ENCODE measurements around the gene FH. TPM values are rescaled to one million over a fixed set of nuclear protein-coding genes. Genes with fewer than 3 reads are reported as not detected.

Gene FH
- 10 to 100 TPM; 95.9 to 98.2 TPM for total RNA-seq

GRCh38 chr1:241519308-241520079 is at the start of gene FH:
FH (minus strand) TSS chr1:241519755; CDS start chr1:241519722, 33 bp downstream.
- ChIA-PET POLR2A (interaction anchor here (0.6 kb wide), 1 partner anchor 120 kb away, joined by 3 read pairs; no protein-coding TSS in a partner anchor), CTCF (interaction anchor here (1.0 to 1.7 kb wide), 2 partner anchors 108 to 1736 kb away, joined by 3 read pairs; partner anchors contain the start of genes CEP170 and SDCCAG8)

DNA sequence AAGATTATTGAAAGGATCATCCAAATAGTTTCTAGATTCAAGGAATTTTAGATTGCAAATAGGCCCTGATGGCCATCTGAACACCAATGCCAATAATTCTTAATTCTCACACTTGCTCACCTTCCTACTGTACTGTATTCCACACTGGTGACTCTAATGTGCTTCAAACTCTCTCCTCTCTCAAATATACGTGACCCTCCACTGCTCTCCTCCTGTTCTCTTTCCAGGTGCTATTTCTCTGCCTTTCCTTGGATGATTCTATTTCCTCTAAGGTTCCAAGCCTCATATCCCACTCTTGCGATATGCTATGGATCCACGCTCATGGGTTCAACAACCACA is 41.3 kb upstream of the FH start:
- CTCF ChIA-PET, result interaction anchor here (1.2 kb wide), 1 partner anchor 13 kb away, joined by 3 read pairs; no protein-coding TSS in a partner anchor
- POLR2A ChIA-PET, result no interaction called here

DNA sequence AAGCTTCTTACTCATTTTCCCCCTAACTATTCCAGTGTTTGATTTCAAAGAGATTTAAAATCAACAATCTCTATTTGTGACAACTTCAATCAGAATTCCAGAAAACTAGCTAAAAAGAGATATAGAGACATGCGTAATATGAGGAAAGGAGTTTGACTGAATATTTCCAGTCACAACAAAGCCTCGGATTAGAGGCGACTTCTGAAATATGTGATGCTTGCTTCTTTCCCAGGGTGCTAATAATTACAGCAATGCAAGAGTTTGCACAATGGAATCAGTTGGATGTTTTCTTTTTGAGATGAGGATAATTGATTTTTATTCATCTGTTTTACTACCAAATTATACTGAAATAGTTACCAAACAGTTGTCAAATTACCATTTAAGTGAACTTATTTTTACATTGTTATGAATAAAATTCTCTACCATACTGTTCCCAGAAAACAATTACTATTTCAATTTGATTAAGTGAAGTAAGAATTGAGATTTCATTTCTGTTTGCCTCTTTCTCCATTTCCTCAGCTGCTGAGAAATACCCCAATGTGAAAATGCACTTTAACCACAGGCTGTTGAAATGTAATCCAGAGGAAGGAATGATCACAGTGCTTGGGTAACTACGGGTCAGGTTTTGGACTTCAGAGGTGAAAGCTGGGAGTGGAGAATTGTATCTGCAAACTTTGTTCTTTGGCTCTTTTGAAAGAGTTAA is 40.7 kb upstream of the FH start:
- ChIA-PET CTCF (interaction anchor here (1.2 kb wide), 1 partner anchor 14 kb away, joined by 3 read pairs; no protein-coding TSS in a partner anchor), POLR2A (no interaction called here)

- POLR2A ChIA-PET, result no interaction called here
- CTCF ChIA-PET, result no interaction called here
Measured at GRCh38 chr1:241557551-241558193, 38.1 kb upstream of the FH start.

- CTCF ChIA-PET, result no interaction called here
- POLR2A ChIA-PET, result no interaction called here
Measured at GRCh38 chr1:241557031-241557430, 37.5 kb upstream of the FH start.

DNA sequence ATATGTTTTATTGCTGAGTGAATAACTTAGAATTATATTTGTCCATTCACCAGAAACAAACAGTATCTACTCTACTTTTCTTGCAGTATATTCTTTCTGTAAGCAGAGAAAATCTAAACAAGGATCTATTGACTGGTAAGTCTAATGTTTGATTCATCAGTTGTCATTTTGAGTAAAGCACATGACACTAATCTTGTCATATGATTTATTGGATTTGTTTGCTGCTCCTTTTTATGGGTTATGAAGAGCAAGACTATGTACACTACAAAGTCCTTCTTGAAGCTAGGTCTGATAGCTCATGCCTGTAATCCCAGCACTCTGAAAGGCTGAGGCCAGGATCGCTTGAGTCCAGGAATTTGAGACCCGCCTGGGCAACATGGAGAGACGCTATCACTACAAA is 36.0 kb upstream of the FH start:
- ChIA-PET CTCF (interaction anchor here (1.0 kb wide), 1 partner anchor 43 kb away, joined by 3 read pairs; no protein-coding TSS in a partner anchor), POLR2A (no interaction called here)

DNA sequence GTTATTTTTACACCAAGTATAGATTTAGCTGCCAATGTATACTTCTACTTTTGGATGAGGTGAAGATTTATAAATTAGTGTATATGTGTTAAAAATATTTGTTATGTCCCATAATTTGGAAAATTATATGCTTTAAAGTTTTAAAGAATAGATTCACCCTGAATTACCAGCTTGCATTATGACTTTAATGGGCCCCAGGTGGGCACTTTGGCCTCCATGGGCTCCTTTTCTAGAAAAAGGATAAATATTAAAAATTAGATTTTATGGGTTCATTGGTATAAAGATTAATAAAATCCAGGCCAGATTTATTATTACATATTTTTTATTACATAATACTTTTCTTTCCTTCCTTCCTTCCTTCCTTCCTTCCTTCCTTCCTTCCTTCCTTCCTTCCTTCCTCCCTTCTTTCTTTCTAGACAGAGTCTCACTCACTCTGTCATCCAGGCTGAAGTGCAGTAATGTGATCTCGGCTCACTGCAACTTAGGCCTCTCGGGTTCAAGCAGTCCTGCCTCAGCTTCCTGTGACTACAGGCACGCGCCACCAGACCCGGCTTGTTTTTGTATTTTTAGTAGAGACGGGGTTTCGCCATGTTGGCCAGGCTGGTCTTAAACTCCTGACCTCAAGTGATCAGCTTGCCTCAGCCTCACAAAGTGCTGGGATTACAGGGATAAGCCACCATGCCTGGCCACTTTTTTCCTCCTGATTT is 34.5 kb upstream of the FH start:
- ChIA-PET POLR2A (no interaction called here), CTCF (interaction anchor here (1.0 kb wide), 1 partner anchor 42 kb away, joined by 3 read pairs; no protein-coding TSS in a partner anchor)

DNA sequence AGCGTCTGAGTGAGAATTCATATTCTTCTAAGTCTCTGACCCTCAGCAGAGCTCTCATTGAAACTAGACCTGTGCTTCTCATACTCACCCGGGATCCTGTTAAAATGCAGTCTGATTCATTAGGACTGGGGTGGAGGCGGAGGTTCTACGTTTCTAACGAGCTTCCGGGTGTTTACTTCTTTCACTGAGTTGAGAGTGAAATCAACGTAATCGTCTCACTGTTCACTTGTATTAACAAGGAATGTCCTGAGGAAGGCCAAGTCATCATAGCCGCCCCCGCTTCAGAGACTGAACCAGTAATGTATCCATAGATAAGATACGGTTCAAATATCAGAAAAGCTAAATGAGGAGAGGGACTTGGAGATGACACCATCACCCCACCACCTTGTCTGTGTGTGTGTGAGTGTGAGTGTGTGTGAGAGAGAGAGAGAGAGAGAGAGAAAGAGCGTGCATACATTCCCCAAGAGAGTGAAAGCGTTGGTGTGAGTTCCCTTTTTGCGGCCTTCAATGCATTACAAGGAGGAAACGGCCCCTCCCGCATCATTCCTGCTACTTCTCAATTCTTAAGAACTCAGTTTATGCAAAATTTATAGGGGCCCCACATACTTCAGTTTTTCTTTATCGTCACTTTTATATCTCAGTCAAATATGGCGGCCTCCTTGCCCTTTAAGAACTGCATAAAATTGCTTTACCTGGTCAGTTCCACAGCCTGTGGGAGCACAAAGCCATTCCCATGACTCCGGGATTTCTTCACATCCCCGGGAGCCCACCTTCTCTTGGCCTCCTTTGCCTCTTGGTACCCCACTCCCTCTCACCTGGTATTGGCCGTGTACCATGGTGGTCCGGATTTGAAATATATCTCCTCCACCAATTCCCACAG is 32.4 kb upstream of the FH start:
- ChIA-PET CTCF (no interaction called here), POLR2A (no interaction called here)

- ChIA-PET CTCF (no interaction called here), POLR2A (no interaction called here)
Measured at GRCh38 chr1:241550318-241550717, 30.8 kb upstream of the FH start.

DNA sequence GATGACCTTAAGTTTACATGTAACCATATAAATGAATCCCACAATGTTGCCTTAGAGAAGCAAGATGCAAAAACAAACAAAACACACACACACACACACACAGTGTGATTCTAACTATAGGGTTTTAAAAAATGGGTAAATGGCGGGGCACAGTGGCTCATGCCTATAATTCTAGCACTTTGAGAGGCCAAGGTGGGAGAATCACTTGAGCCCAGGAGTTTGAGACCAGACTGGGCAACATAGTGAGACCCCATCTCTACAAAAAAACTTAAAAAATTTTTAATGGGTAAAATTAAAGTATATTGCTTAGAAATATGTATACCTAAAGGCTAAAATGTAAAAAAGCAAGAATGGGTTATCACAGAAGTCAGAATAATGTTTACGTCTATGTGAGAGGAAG is 28.5 kb upstream of the FH start:
- POLR2A ChIA-PET, result no interaction called here
- CTCF ChIA-PET, result no interaction called here

DNA sequence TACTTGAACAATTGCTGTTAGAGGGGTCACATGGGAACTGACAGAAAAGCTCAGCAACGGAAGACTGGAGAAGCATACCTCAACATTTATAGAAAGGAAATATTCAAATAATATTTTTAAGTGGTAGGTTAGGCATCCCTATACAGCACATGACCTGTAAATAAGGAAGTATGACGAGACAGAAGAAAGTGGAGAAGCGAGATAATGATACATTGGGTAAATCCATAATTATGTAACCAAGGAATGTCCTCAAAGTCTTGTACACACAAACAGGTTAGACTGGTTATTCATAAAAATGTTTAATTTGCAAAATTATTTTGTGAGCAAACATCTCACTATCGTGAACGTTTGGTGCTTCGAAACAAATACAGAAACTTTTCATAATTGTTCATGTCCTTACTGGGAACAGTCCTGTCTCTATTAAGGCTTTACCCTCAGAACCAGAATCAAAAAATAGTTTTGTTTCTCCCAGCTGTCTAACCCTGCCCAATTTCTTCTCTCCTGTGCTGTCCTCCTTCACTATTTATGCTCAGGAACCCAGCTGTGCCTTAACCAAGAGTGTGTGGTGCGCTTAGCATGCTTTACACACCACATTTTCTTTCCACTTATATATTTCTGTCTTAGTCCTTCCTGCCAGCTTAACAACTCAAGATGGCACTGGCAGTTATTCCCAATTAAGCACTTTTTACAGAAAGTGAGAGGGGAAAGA is 22.8 kb upstream of the FH start:
- ChIA-PET CTCF (no interaction called here), POLR2A (no interaction called here)

DNA sequence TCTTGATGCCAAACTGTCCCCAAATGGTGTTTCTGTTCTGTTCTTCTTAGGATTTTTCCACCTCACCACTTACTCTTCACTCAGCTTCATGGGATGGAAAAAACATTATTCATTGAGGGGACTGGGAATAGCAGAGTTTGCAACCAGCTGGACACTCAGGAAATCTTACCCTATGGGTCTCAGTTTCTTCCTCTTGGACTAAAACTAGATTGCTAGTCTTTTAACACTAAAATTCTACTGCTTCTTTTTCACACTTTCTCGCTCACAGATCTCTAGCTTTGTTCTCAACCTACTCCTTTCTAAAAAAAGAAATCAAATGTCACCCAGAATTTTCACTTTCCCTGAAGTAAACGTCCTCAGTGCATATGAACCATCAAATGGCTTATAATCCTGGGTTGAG is 17.4 kb upstream of the FH start:
- ChIA-PET POLR2A (no interaction called here), CTCF (no interaction called here)

DNA sequence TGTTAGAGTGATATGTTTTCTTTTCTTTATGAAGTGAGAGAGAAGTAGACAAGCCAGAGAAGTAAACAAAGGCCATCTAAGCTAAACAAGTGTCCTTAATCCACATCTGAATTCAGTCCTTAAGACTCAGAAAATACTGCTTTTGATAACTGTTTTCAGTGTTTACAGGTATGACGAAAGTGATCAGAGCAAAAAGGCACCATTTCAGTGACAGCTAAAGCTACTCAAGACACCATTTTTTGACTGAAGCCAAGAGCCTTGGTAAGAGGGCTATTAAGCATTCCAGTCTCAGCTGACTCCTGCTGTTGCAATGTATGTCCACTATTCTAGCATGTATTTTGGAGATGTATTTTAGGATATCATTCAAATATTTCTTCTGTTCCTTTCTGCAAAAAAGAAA is 16.7 kb upstream of the FH start:
- POLR2A ChIA-PET, result no interaction called here
- CTCF ChIA-PET, result no interaction called here

DNA sequence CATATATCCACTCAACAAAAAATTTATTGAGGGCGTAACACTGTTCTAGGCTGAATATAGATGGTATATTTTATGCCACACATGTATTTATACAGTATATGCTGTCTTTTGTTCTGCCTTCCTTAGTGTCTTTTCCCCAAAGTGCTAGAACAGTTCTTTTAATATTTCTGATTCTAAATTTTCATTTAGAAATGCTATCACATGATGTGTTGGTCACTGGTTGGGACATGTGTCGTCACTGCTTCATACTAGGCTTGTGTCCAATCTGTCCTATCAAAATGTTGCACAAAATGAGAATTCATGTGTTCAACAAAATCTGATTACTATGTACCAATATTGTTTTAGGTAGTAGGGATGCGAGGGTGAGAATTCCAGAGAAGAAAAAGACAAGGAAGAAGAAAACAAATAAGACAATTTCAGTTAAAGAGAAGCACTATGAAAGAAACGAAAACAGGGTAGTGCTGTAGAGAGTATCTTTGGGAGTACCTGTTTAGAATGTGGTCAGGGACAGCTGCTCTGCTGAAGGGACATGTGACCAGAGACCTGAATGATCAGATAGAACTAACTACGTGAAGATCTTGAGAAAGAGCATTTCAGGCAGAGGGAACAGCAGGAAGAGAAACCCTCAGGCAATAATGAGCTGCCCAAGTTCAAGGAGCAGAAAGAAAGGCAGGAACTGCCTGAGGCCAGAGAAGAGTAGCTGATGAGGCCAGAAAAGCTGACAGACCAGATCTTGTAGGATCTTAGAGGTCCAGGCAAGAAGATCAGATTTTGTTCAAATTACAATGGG is 14.0 kb upstream of the FH start:
- ChIA-PET CTCF (no interaction called here), POLR2A (no interaction called here)

DNA sequence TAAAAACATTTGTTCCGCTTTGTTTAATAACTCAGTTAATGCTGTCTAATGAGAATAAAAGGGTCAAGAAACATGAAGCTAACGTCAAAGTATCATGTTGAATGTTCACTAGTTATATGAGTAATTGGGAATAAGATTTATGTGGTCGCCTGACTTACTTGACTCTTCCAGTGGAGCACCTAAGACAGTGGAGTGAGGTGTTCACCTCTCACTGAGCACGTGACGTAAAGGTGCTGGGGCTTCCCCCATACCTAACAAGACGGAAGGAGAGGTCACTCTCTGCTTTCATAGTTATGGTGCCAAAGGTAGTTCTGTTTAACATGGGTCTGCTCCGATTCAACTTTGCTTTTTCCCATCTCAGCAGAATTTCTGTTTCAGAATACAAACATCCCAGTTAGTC is 13.3 kb upstream of the FH start:
- ChIA-PET POLR2A (no interaction called here), CTCF (no interaction called here)

DNA sequence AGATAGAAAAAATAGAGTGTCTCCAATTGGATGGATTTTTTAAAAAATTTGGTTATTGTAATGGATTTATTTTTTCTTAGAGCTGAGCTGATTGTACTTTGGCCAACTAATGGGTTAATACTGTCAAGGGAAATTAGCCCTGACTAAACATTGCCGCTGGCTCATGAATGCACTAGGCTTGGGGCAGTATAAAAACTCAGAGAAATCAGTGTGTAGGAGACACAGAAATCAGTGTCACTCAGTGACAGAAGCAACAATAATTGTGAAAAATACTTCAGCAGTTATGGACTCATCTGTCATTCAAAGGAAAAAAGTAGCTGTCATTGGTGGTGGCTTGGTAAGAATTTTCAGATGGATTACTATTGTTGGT is 12.6 kb upstream of the FH start, which contains the start of gene KMO:
KMO (plus strand) TSS at position 217 of the 370 bp plus-strand sequence; CDS start at position 284, 67 bp downstream.
- ChIA-PET POLR2A (no interaction called here), CTCF (no interaction called here)

DNA sequence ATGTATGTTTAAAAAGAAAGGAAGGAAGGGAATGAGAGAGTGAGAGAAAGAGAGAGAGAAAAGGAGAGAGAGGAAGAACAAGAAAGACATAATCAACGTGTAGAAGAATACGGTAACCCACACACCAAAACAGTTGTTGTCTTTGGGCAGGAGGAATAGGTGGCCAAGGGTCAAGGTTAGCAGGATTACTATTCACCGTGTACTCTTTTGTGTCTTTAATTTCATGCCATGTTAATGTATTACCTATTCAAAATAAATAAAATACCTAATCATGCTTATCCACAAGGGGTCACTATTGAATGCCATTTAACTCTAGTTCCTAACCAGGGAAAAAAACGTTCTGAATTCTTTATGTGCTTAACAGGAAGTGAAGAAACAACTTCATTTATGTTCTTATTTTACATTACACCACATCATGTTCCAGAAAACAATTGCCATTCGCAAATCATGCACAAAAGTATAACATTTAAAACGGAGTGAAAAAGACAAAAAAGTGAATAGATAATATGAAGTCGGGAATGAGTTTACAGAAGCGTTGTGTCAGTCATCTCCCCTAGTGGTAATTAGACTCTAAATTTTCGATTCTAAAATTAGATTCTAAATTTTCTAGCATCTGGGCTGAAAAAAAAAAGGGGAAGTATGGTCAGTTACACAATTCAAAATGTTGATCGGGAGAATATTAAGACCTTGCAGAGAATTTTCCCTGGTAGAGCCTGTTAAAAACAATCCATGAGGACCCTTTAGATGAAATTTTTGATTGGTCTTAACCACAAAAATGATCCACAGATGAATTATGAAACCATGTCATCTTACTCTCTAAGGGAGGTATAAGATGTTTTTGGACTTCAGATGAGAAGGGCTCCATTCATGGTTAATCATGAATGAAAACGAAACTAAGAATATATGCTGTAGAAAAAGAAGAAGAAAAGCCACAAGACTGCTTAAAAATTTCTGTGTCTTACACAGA is 11.9 kb upstream of the FH start:
- CTCF ChIA-PET, result no interaction called here

More for the DNA sequence above, 11.9 kb upstream of the FH start:
- POLR2A ChIA-PET, result no interaction called here
